OCI-LY7 (cell line): ENCODE results near the gene KCNIP4.

Source experiments
- EZH2phosphoT487 ChIP-seq: fragments of 200-600 bp; sonication (generic); IDR thresholded peaks from 2 replicates; pipeline ENCODE4 v1.6.1; 2018; ENCODE audit warnings: low read depth, borderline replicate concordance, mild to moderate bottlenecking, mixed run types, antibody characterized with exemption, low read length, moderate library complexity, mixed read lengths
- TF ChIP-seq, protein P1 (sequence below): fragments of 200-600 bp; sonication (generic); conservative IDR thresholded peaks from 2 replicates; pipeline ENCODE4 v1.5.1; 2014; ENCODE audit warnings: mild to moderate bottlenecking, antibody characterized with exemption, low read length, moderate library complexity, mixed read lengths

DNA sequence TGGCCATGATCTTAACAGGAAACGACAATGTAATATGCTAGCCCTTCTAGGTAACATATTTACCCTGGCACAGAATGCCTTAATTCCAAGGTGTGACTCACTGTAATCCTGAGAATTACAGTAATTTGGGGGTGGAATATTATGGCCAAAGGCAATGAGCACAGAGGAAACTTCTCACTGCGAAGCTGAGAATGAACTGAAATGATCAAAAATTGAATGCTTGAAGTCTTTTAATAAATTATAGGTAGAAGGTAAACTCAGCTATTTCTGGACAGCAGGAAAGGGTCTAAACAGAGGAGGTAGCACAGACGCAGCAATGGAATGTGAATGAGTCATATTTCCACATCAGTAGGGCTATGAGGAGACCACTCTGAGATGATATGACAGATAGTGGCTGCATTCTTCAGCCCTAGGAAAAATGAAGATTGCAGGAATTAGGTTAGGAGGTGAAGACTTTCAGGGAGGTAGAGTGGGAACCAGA, 935.7 kb downstream of the KCNIP4 start:
- TF ChIP-seq, protein P1, sequence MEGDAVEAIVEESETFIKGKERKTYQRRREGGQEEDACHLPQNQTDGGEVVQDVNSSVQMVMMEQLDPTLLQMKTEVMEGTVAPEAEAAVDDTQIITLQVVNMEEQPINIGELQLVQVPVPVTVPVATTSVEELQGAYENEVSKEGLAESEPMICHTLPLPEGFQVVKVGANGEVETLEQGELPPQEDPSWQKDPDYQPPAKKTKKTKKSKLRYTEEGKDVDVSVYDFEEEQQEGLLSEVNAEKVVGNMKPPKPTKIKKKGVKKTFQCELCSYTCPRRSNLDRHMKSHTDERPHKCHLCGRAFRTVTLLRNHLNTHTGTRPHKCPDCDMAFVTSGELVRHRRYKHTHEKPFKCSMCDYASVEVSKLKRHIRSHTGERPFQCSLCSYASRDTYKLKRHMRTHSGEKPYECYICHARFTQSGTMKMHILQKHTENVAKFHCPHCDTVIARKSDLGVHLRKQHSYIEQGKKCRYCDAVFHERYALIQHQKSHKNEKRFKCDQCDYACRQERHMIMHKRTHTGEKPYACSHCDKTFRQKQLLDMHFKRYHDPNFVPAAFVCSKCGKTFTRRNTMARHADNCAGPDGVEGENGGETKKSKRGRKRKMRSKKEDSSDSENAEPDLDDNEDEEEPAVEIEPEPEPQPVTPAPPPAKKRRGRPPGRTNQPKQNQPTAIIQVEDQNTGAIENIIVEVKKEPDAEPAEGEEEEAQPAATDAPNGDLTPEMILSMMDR = no peak
- TF ChIP-seq EZH2phosphoT487 = no peak
